ENCODE data around the gene MYO5A.
"Not testable (repeated sequence)": the region's sequence is repeated elsewhere in the genome, so short reads cannot be mapped to it uniquely, and the experiment has no call there.

The MYO5A gene

GRCh38 chr15:52318729-52319500, 209.8 kb downstream of the MYO5A start:
- DNase-seq = no peak

DNA sequence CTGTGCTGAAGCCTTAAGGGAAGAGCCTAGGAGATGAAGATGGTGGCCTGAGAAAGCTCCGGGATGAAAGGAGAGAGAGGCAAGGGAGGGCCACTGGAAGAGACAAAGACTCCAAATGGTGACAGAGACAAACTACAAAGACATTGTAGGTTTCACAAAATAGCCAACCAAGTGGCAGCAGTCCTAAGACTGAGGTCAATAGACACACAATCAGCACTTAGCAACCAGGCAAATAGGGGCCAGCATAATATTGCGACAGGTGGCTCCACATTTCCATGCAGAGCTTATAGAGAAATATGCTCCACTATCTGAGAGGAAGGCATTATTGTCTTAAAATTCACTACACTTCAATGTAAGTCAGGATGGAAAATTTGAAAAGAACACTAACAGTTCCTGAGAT, 211.0 kb downstream of the MYO5A start:
- DNase-seq = no peak

DNA sequence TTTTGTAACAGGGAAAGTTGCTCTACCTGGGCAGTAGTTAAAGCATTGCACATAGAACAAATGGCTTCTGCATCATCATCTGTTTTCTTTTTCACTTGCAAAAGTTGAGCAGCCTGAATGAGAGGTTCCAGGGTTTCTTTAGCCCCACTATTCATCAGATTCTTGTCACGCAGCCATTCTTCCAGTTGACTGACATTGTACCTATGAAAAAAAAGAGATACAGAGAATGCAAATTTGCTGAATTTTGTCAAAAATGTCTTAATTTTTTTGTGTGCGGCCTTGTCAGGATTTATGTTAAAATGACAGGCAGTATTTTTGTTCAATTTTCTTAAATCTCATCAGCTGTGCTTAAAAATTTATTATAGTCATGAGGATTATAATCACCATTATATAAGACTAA, 211.7 kb downstream of the MYO5A start:
- no peak for DNase-seq

DNA sequence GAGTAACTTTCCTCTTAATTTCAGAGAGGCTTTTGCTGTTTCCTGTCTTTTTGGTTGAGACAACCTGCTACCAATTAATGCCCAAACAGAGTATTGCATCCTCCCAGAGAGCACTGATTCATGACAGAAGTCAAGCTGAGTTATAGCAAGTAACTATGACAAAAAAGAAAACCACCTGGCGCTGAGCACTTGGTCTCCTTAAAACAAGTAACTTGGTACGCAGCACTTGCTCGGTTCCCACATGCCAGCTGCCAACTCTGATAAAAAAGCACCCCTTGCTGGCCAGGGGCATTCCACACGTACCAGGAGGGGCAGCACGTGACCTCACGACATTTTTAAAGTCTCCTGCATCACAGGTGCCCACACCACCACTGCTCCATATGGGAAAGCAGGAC, 219.5 kb downstream of the MYO5A start:
- DNase-seq = no peak

- DNase-seq = no peak
Observed at GRCh38 chr15:52308446-52309153, 220.1 kb downstream of the MYO5A start.

- no peak for DNase-seq
Observed at GRCh38 chr15:52307847-52308246, 220.8 kb downstream of the MYO5A start.

DNA sequence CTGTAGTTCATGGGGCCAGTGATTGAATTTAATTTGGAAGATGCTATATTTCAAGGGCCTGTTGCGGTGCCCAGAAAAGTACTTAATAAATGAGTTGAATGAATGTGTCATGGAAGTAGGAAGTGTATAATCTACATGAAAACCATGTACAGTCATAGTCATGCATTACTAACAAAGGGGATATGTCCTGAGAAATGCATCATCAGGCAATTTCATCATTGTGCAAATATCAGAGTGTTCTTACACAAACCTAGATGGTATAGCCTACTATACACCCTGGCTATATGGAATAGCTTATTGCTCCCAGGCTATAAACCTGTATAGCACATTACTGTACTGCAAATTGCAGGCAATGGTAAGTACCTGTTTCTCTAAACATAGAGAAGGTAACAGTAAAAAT, 222.4 kb downstream of the MYO5A start:
- no peak for DNase-seq

DNA sequence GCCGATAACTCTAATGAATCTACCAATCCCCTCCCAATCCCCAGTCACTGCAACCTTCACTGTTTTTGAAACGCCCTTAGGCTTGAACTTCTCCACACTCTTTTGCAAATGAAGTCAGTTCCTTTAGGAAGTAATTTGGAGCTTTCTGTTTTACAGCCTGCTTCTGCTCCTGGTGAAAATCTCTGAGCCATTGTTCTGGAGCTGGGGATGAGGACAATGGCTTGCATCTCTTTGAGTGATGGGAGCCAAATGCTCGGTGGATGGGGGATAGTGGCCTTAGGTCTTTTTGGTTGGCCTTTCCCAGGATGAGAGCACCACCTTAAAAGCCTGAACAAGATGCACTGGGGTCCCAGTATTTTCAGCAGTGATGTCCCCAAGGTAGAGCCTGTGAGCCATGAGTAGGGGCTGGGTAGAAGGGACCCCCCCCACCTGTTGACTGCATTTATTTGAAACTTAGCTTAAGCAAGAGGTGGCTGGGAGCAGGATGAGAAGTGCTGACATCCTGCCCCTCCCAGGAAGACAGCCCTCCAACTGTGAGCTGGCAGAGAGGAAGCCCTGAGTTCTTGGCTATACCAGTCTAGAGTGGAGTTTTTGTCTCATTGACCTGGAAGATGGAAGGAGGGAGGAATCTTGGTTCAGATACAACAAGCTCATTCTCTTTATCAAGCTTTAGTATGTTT, 225.4 kb downstream of the MYO5A start:
- no peak for DNase-seq

GRCh38 chr15:52301265-52301847, 227.3 kb downstream of the MYO5A start:
- DNase-seq = no peak

GRCh38 chr15:52295421-52296001, 233.2 kb downstream of the MYO5A start, which contains the start of gene MYO5C:
Gene MYO5C (minus strand): TSS chr15:52295804. CDS start chr15:52295636, 168 bp downstream.
- no peak for DNase-seq

DNA sequence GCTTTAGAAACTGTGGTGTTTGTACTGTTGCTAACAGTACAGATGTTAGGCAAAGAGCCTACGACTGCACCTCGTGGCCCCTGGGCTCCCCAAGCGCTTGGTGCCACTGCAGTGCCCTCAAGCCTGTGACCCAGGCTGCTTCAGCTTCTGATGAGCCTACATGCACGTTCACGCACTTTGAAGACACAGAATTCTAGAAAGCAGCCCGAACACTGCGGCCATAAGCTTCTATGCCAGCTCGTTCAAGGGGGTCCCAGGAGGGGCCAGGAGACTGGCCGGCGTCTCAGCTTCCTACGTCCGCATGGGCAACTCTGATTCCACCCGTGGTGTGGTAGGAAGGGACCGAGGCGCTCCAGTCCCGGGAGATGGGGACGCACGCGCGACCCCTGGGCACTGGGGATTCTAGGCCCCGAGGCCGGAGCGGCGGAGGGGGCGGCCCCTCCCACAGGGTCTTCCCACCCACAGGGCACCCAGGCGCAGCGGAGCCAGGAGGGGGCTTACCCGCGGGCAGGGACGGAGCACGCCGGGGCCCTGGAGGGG, 233.7 kb downstream of the MYO5A start:
- no peak for DNase-seq

DNA sequence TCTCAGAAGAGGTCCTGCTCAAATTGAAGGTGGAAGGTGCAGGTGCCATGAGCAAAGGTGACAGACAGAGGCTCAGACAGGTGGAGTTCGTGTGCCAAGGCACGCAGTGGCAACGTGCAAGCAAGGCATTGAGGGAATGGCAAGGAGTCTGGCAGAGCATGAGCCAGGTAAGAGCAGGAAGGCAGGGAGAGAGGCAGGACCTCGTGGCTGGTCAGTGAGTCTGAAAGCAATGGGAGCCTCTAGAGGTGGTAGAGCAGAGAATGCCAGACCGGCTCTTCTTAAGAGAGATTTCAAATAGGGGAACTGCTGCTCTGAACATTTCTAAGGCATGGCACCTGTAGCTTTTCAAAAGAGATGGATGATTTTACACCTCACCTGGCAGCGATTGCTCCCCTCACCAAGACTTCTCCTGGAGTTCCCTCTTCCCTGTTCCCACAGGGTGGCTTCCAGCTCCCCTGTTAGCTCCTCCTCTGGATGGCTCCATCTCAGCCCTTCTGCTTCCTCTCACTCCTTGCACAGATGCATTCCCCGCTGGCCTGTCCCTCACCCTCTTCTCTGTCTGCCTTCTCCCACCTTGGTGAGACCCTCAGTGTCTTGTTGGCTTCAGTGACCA, 235.8 kb downstream of the MYO5A start:
- DNase-seq = no peak

GRCh38 chr15:52291204-52291603, 237.5 kb downstream of the MYO5A start:
- DNase-seq = no peak

- no peak for DNase-seq
Observed at GRCh38 chr15:52290800-52291199, 237.9 kb downstream of the MYO5A start.

- no peak for DNase-seq
Observed at GRCh38 chr15:52290329-52290728, 238.4 kb downstream of the MYO5A start.

GRCh38 chr15:52289629-52290081, 239.0 kb downstream of the MYO5A start:
- no peak for DNase-seq

- DNase-seq = no peak
Observed at GRCh38 chr15:52288986-52289385, 239.7 kb downstream of the MYO5A start.

GRCh38 chr15:52288051-52288942, 240.4 kb downstream of the MYO5A start:
- DNase-seq = no peak

DNA sequence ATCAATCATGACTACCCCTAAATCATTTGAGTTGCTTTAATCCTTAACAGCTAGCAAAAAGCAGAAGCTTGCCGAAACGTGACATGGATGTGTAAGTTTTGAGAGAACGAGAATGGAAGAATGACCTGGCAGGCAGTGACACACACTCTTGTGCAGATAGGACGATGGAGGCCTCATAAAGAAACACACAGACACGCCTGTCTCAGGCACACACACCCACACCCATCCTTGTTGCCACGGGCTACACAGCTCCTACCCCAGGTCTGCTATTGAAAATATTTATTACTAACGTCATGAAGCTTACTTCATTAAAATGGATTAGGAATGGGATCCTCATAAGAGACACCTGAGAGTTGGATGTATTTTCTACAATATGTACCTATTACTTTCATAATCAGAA, 241.6 kb downstream of the MYO5A start:
- DNase-seq = no peak

- not testable (repeated sequence) for DNase-seq
Observed at GRCh38 chr15:52285941-52286340, 242.7 kb downstream of the MYO5A start.

- DNase-seq = no peak
Observed at GRCh38 chr15:52284164-52284563, 244.5 kb downstream of the MYO5A start.

Measured in stimulated activated CD8-positive, alpha-beta memory T cell treated with anti-CD3 and anti-CD28 coated beads, Interleukin-4, amount 100 ng/mL, for 48 hours (primary cell).